ENCODE results near the gene PCBP2. TPM values are rescaled to one million over a fixed set of nuclear protein-coding genes. Genes with fewer than 3 reads are reported as not detected.
"Not testable (repeated sequence)": the region's sequence is repeated elsewhere in the genome, so short reads cannot be mapped to it uniquely, and the experiment has no call there.

Gene PCBP2
- polyA plus RNA-seq, 1 donor from 2014 or later = 242 TPM

- Histone ChIP-seq H3K9me3 (ENCODE audit: low read length) (no peaks in the 10 kb centered on the region), H3K36me3 (ENCODE audit: insufficient read depth, low read length) (peaks cover 5% of the 10 kb centered on the region), H4K20me1 (ENCODE audit: insufficient read depth) (peaks cover 10% of the 10 kb centered on the region), H3F3A (ENCODE audit: insufficient read depth, low read length, poor library complexity, severe bottlenecking) (no peaks in the 10 kb centered on the region), H2AFZ (ENCODE audit: low read depth, low read length) (no peak overlapping the region), H3K27ac (ENCODE audit: low read length) (no peak overlapping the region), H3K4me3 (ENCODE audit: low read length) (no peak overlapping the region), H3K4me2 (ENCODE audit: low read length) (no peak overlapping the region), H3K79me2 (replicated peaks; ENCODE audit: insufficient read depth, low read length) (peaks cover 10% of the 10 kb centered on the region), H3K9ac (ENCODE audit: low read length) (no peak overlapping the region), H3K27me3 (ENCODE audit: insufficient read depth, low read depth, low read length) (no peaks in the 10 kb centered on the region), H3K9me2 (ENCODE audit: insufficient read depth, low read length) (no peaks in the 10 kb centered on the region)
- TF ChIP-seq SMC3 (conservative IDR thresholded peaks at IDR 0.05; ENCODE audit: poor library complexity) = no peak
- TF ChIP-seq EZH2 (IDR thresholded peaks at IDR 0.05; ENCODE audit: borderline replicate concordance, insufficient read depth, low read length, poor library complexity, severe bottlenecking) = no peak
- no peak for TF ChIP-seq TAF1 (IDR thresholded peaks at IDR 0.05; ENCODE audit: low read depth)
- TF ChIP-seq RAD21 (conservative IDR thresholded peaks at IDR 0.05) = no peak
- TF ChIP-seq EP300 (conservative IDR thresholded peaks at IDR 0.05; ENCODE audit: poor library complexity, severe bottlenecking) = no peak
- TF ChIP-seq REST (IDR thresholded peaks at IDR 0.05; ENCODE audit: borderline replicate concordance) = no peak
- no peak for TF ChIP-seq MXI1 (conservative IDR thresholded peaks at IDR 0.05; ENCODE audit: poor library complexity, severe bottlenecking)
- no peak for TF ChIP-seq CTCF (IDR thresholded peaks at IDR 0.05; ENCODE audit: poor library complexity, severe bottlenecking)
- no peak for TF ChIP-seq POLR2AphosphoS5 (IDR thresholded peaks at IDR 0.05)
Measured at GRCh38 chr12:53479331-53479730, 27.4 kb downstream of the PCBP2 start.

GRCh38 chr12:53480491-53481442, 28.9 kb downstream of the PCBP2 start:
- TF ChIP-seq RAD21 (conservative IDR thresholded peaks at IDR 0.05) (no peak), TAF1 (IDR thresholded peaks at IDR 0.05; ENCODE audit: low read depth) (no peak), MXI1 (conservative IDR thresholded peaks at IDR 0.05; ENCODE audit: poor library complexity, severe bottlenecking) (no peak), REST (IDR thresholded peaks at IDR 0.05; ENCODE audit: borderline replicate concordance) (no peak), SMC3 (conservative IDR thresholded peaks at IDR 0.05; ENCODE audit: poor library complexity) (no peak), POLR2AphosphoS5 (IDR thresholded peaks at IDR 0.05) (no peak)
- H2AFZ ChIP-seq (ENCODE audit: low read depth, low read length) = no peak overlapping the region
- H3K9me3 ChIP-seq (ENCODE audit: low read length) = no peaks in the 10 kb centered on the region
- H3K36me3 ChIP-seq (ENCODE audit: insufficient read depth, low read length) = no peaks in the 10 kb centered on the region
- no peaks in the 10 kb centered on the region for H3K27me3 ChIP-seq (ENCODE audit: insufficient read depth, low read depth, low read length)
- no peak overlapping the region for H3K4me3 ChIP-seq (ENCODE audit: low read length)
- H3K79me2 ChIP-seq (replicated peaks; ENCODE audit: insufficient read depth, low read length) = no peaks in the 10 kb centered on the region
- H3K27ac ChIP-seq (ENCODE audit: low read length) = no peak overlapping the region
- H3K9ac ChIP-seq (ENCODE audit: low read length) = no peak overlapping the region
- H3K9me2 ChIP-seq (ENCODE audit: insufficient read depth, low read length) = no peaks in the 10 kb centered on the region
- H3K4me2 ChIP-seq (ENCODE audit: low read length) = no peak overlapping the region
- peaks cover 7% of the 10 kb centered on the region for H4K20me1 ChIP-seq (ENCODE audit: insufficient read depth)
- H3F3A ChIP-seq (ENCODE audit: insufficient read depth, low read length, poor library complexity, severe bottlenecking) = no peaks in the 10 kb centered on the region

GRCh38 chr12:53481458-53481857, 29.6 kb downstream of the PCBP2 start:
- H3K27ac ChIP-seq (ENCODE audit: low read length); H4K20me1 ChIP-seq (ENCODE audit: insufficient read depth); H3K4me3 ChIP-seq (ENCODE audit: low read length): not testable (repeated sequence)

More at GRCh38 chr12:53481458-53481857, 29.6 kb downstream of the PCBP2 start:
- not testable (repeated sequence) for H3K9me3 ChIP-seq (ENCODE audit: low read length); H3K9ac ChIP-seq (ENCODE audit: low read length); H3F3A ChIP-seq (ENCODE audit: insufficient read depth, low read length, poor library complexity, severe bottlenecking); H3K27me3 ChIP-seq (ENCODE audit: insufficient read depth, low read depth, low read length); H3K79me2 ChIP-seq (replicated peaks; ENCODE audit: insufficient read depth, low read length); H3K36me3 ChIP-seq (ENCODE audit: insufficient read depth, low read length); H3K4me2 ChIP-seq (ENCODE audit: low read length); H2AFZ ChIP-seq (ENCODE audit: low read depth, low read length); H3K9me2 ChIP-seq (ENCODE audit: insufficient read depth, low read length)
